Activated T-cell treated with anti-CD3 and anti-CD28 coated beads, Interleukin-2, amount 50 U/mL, for 1 hour (primary cell): Measurements from ENCODE around the gene EML4.
"Not testable (repeated sequence)": the region's sequence is repeated elsewhere in the genome, so short reads cannot be mapped to it uniquely, and the experiment has no call there.

Experiments
- DNase-seq: peaks from one replicate; pipeline ENCODE4 v3.0.0-alpha.2; 2020

The EML4 gene

GRCh38 chr2:42361728-42362283, 192.7 kb downstream of the EML4 start:
- no peak for DNase-seq

- DNase-seq, result no peak
These were observed 194.3 kb downstream of the EML4 start for GRCh38 chr2:42363413-42363812.

GRCh38 chr2:42364658-42365057, 195.5 kb downstream of the EML4 start:
- DNase-seq, result no peak

GRCh38 chr2:42366411-42366810, 197.3 kb downstream of the EML4 start:
- DNase-seq, result no peak

- no peak for DNase-seq
These were observed 198.7 kb downstream of the EML4 start for GRCh38 chr2:42367835-42368234.

GRCh38 chr2:42368817-42369531, 199.8 kb downstream of the EML4 start:
- DNase-seq, result no peak

- DNase-seq, result no peak
These were observed 200.5 kb downstream of the EML4 start for GRCh38 chr2:42369532-42370229.

GRCh38 chr2:42371611-42372473, 202.7 kb downstream of the EML4 start:
- no peak for DNase-seq

- no peak for DNase-seq
These were observed 203.5 kb downstream of the EML4 start for GRCh38 chr2:42372474-42373200.

- no peak for DNase-seq
These were observed 207.6 kb downstream of the EML4 start for GRCh38 chr2:42376758-42377157.

GRCh38 chr2:42378415-42378814, 209.3 kb downstream of the EML4 start:
- no peak for DNase-seq

GRCh38 chr2:42380026-42380425, 210.9 kb downstream of the EML4 start:
- DNase-seq, result not testable (repeated sequence)

GRCh38 chr2:42382144-42382543, 213.0 kb downstream of the EML4 start:
- no peak for DNase-seq
